Astrocyte (in vitro differentiated cells and primary cell): ENCODE data around the gene GJA9. TPM values are rescaled to one million over a fixed set of nuclear protein-coding genes. Genes with fewer than 3 reads are reported as not detected.

Source experiments
- DNase-seq: peaks from one replicate; pipeline ENCODE4 v3.0.0-alpha.2; 2010; ENCODE audit warnings: low read depth
- FAIRE-seq: peaks from 2 replicates; lab custom pipeline; 2011; peaks lifted over from hg19 to GRCh38; lab: Jason Lieb, UNC
- H2AFZ ChIP-seq: 2 replicates; pipeline ENCODE4 v1.6.0; 2012; ENCODE audit warnings: low read depth, low read length, inconsistent platforms
- H3K27ac ChIP-seq: 2 replicates; pipeline ENCODE4 v1.5.1; 2011; ENCODE audit warnings: low read depth, low read length, inconsistent platforms
- H3K27me3 ChIP-seq: 2 replicates; pipeline ENCODE4 v1.6.0; 2011; ENCODE audit warnings: low read length, inconsistent platforms; ENCODE audit not compliant: insufficient read depth
- H3K36me3 ChIP-seq: 2 replicates; pipeline ENCODE4 v1.5.1; 2011; ENCODE audit warnings: low read length, inconsistent platforms; ENCODE audit not compliant: insufficient read depth
- H3K4me1 ChIP-seq: 2 replicates; pipeline ENCODE4 v1.5.1; 2011; ENCODE audit warnings: low read length, inconsistent platforms; ENCODE audit not compliant: insufficient read depth
- H3K4me2 ChIP-seq: 2 replicates; pipeline ENCODE4 v1.6.0; 2012; ENCODE audit warnings: low read length, inconsistent platforms
- H3K4me3 ChIP-seq: 2 replicates; pipeline ENCODE4 v1.5.1; 2011; ENCODE audit warnings: low read depth, mild to moderate bottlenecking, low read length, inconsistent platforms; ENCODE audit not compliant: insufficient read depth
- H3K79me2 ChIP-seq: 2 replicates; pipeline ENCODE4 v1.6.0; 2012; ENCODE audit warnings: mild to moderate bottlenecking, low read length, inconsistent platforms; ENCODE audit not compliant: insufficient read depth
- H3K9ac ChIP-seq: 2 replicates; pipeline ENCODE4 v1.6.0; 2012; ENCODE audit warnings: mild to moderate bottlenecking, low read length, inconsistent platforms
- H3K9me3 ChIP-seq: 2 replicates; pipeline ENCODE4 v1.5.1; 2012; ENCODE audit warnings: low read depth, mild to moderate bottlenecking, low read length, inconsistent platforms; ENCODE audit not compliant: insufficient read depth
- H4K20me1 ChIP-seq: 2 replicates; pipeline ENCODE4 v1.6.0; 2012; ENCODE audit warnings: low read length, inconsistent platforms; ENCODE audit not compliant: insufficient read depth
- H3K27ac Mint-ChIP-seq: one replicate; pipeline ENCODE4 v1.8.0; 2021; ENCODE audit warnings: mild to moderate bottlenecking, mixed read lengths; ENCODE audit not compliant: unreplicated experiment
- H3K27me3 Mint-ChIP-seq: one replicate; pipeline ENCODE4 v1.8.0; 2021; ENCODE audit warnings: low read depth, mixed read lengths; ENCODE audit not compliant: unreplicated experiment
- H3K36me3 Mint-ChIP-seq: one replicate; pipeline ENCODE4 v1.8.0; 2021; ENCODE audit warnings: low read depth, mixed read lengths; ENCODE audit not compliant: unreplicated experiment
- H3K4me1 Mint-ChIP-seq: one replicate; pipeline ENCODE4 v1.8.0; 2021; ENCODE audit warnings: low read depth, mixed read lengths; ENCODE audit not compliant: unreplicated experiment
- H3K4me3 Mint-ChIP-seq: one replicate; pipeline ENCODE4 v1.8.0; 2021; ENCODE audit warnings: mild to moderate bottlenecking, moderate library complexity, mixed read lengths; ENCODE audit not compliant: unreplicated experiment
- H3K9me3 Mint-ChIP-seq: one replicate; pipeline ENCODE4 v1.8.0; 2021; ENCODE audit warnings: mild to moderate bottlenecking, mixed read lengths; ENCODE audit not compliant: unreplicated experiment
- CTCF ChIP-seq: IDR thresholded peaks from 2 replicates; pipeline ENCODE4 v1.5.1; 2011; ENCODE audit warnings: low read depth, mild to moderate bottlenecking, inconsistent platforms, low read length, moderate library complexity; ENCODE audit not compliant: insufficient read depth
- EZH2 ChIP-seq: IDR thresholded peaks from 2 replicates; pipeline ENCODE4 v1.6.1; 2012; ENCODE audit warnings: mild to moderate bottlenecking, low read length, inconsistent platforms; ENCODE audit not compliant: insufficient read depth
- total RNA-seq: library from RNA; stranded (reverse); gene quantifications from 2 replicates; pipeline ENCODE4 v1.2.1, GENCODE V29; 2021

The GJA9 gene
- total RNA-seq, 1 donor from 2014 or later = not detected

DNA sequence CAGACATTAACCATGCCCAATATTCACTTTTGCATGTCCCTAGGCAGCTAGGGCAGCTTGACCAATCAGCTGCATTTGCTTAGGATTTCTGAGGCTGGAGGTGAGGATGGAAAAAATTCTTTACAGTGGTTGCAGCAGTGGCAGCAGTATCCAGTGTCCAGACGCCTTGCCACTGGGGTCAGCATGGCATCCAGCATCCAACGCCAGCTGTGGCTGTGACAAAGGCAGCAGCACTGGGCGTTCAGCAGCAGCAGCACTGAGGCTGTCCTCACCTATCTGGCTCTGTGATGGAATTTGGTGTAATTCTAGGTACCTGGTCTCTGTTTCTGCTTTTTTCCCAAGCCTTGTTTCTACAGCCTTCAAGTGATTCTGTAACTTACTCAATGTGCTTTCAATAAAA, 44.7 kb upstream of the GJA9 start:
- FAIRE-seq (no peak), DNase-seq (no peak)
- H3K27ac ChIP-seq = no peak overlapping the region
- H3K4me2 ChIP-seq = no peak overlapping the region
- H3K4me1 Mint-ChIP-seq = peaks cover 1% of the 10 kb centered on the region
- H3K79me2 ChIP-seq = no peaks in the 10 kb centered on the region
- no peaks in the 10 kb centered on the region for H3K27me3 Mint-ChIP-seq
- H3K4me3 Mint-ChIP-seq = no peak overlapping the region
- no peaks in the 10 kb centered on the region for H3K36me3 Mint-ChIP-seq
- no peak overlapping the region for H2AFZ ChIP-seq
- no peaks in the 10 kb centered on the region for H3K4me1 ChIP-seq
- H3K4me3 ChIP-seq = no peak overlapping the region
- no peaks in the 10 kb centered on the region for H4K20me1 ChIP-seq
- H3K9ac ChIP-seq = no peak overlapping the region
- H3K9me3 ChIP-seq = no peaks in the 10 kb centered on the region
- no peaks in the 10 kb centered on the region for H3K27me3 ChIP-seq
- H3K36me3 ChIP-seq = no peaks in the 10 kb centered on the region
- H3K9me3 Mint-ChIP-seq = no peaks in the 10 kb centered on the region
- H3K27ac Mint-ChIP-seq = no peak overlapping the region
- TF ChIP-seq CTCF = no peak
- TF ChIP-seq EZH2 = no peak

GRCh38 chr1:38925391-38925790, 44.0 kb upstream of the GJA9 start:
- Mint-ChIP-seq H3K4me3 (no peak overlapping the region), H3K27me3 (no peaks in the 10 kb centered on the region)
- FAIRE-seq = no peak

More at GRCh38 chr1:38925391-38925790, 44.0 kb upstream of the GJA9 start:
- no peak overlapping the region for H3K9ac ChIP-seq
- Mint-ChIP-seq H3K4me1 (no peaks in the 10 kb centered on the region), H3K27ac (no peak overlapping the region), H3K9me3 (no peaks in the 10 kb centered on the region), H3K36me3 (no peaks in the 10 kb centered on the region)
- no peak overlapping the region for H3K4me2 ChIP-seq
- no peak overlapping the region for H3K4me3 ChIP-seq
- no peaks in the 10 kb centered on the region for H3K79me2 ChIP-seq
- no peak overlapping the region for H3K27ac ChIP-seq
- DNase-seq = no peak
- H4K20me1 ChIP-seq = no peaks in the 10 kb centered on the region
- no peaks in the 10 kb centered on the region for H3K36me3 ChIP-seq
- no peaks in the 10 kb centered on the region for H3K4me1 ChIP-seq
- H3K9me3 ChIP-seq = no peaks in the 10 kb centered on the region
- no peak overlapping the region for H2AFZ ChIP-seq
- no peaks in the 10 kb centered on the region for H3K27me3 ChIP-seq
- no peak for TF ChIP-seq CTCF
- no peak for TF ChIP-seq EZH2
